Jurkat, Clone E6-1 (cell line): Measurements from ENCODE around the gene NF1.

Experiments used
- DNase-seq: peaks from one replicate; pipeline ENCODE4 v3.0.0-alpha.2; 2011; ENCODE audit warnings: low read depth, low spot score
- H3K4me3 ChIP-seq: 2 replicates; pipeline ENCODE4 v1.5.1; 2011; ENCODE audit warnings: mild to moderate bottlenecking, low read length, control low read depth, moderate library complexity

NF1 gene

GRCh38 chr17:31388770-31389656 is 294.2 kb downstream of the NF1 start:
- H3K4me3 ChIP-seq = no peak overlapping the region
- peak; percentile 22 for DNase-seq

- no peak for DNase-seq
- H3K4me3 ChIP-seq = no peak overlapping the region
These were observed 295.0 kb downstream of the NF1 start for GRCh38 chr17:31389657-31390381.

- no peak overlapping the region for H3K4me3 ChIP-seq
These were observed 295.6 kb downstream of the NF1 start for GRCh38 chr17:31390426-31390747.

GRCh38 chr17:31390748-31391495 is 296.1 kb downstream of the NF1 start:
- DNase-seq = no peak
- H3K4me3 ChIP-seq = no peak overlapping the region

More at GRCh38 chr17:31390426-31390747, 295.6 kb downstream of the NF1 start:
- no peak for DNase-seq

GRCh38 chr17:31391496-31391949 is 296.7 kb downstream of the NF1 start, which contains the start of gene RAB11FIP4:
TSS of gene RAB11FIP4 (plus strand) at chr17:31391675. CDS start at chr17:31391853, 178 bp downstream.
- H3K4me3 ChIP-seq = no peak within 1 kb of the TSS

GRCh38 chr17:31392002-31392855 is 297.5 kb downstream of the NF1 start:
- H3K4me3 ChIP-seq = no peak overlapping the region

More at GRCh38 chr17:31391496-31391949, 296.7 kb downstream of the NF1 start, which contains the start of gene RAB11FIP4:
- no peak for DNase-seq

GRCh38 chr17:31392856-31393748 is 298.3 kb downstream of the NF1 start:
- DNase-seq = no peak
- no peak overlapping the region for H3K4me3 ChIP-seq

More at GRCh38 chr17:31392002-31392855, 297.5 kb downstream of the NF1 start:
- no peak for DNase-seq

- no peak for DNase-seq
- H3K4me3 ChIP-seq = no peak overlapping the region
These were observed 299.0 kb downstream of the NF1 start for GRCh38 chr17:31393749-31394146.

- DNase-seq = peak; percentile 60
- no peak overlapping the region for H3K4me3 ChIP-seq
These were observed 299.8 kb downstream of the NF1 start for GRCh38 chr17:31394544-31394943.

- no peak overlapping the region for H3K4me3 ChIP-seq
- DNase-seq = no peak
These were observed 302.6 kb downstream of the NF1 start for GRCh38 chr17:31397256-31397939.

GRCh38 chr17:31398381-31399311 is 303.9 kb downstream of the NF1 start:
- no peak for DNase-seq
- no peak overlapping the region for H3K4me3 ChIP-seq

GRCh38 chr17:31400481-31400950 is 305.7 kb downstream of the NF1 start:
- DNase-seq = no peak
- H3K4me3 ChIP-seq = no peak overlapping the region

- DNase-seq = no peak
- no peak overlapping the region for H3K4me3 ChIP-seq
These were observed 306.9 kb downstream of the NF1 start for GRCh38 chr17:31401456-31402254.

- H3K4me3 ChIP-seq = no peak overlapping the region
- DNase-seq = no peak
These were observed 309.5 kb downstream of the NF1 start for GRCh38 chr17:31404028-31404949.
